HG02642 (cell line): ENCODE results near the gene ASB11.

ENCODE experiments used
- ATAC-seq: cut with Tn5 transposase; IDR thresholded peaks from one replicate; pipeline ENCODE4 v1.9.1; 2021; ENCODE audit warnings: mild to moderate bottlenecking; ENCODE audit not compliant: unreplicated experiment, poor library complexity

Gene ASB11

GRCh38 chrX:15235001-15235400 lies 80.4 kb downstream of the ASB11 start:
- ATAC-seq, result no peak

DNA sequence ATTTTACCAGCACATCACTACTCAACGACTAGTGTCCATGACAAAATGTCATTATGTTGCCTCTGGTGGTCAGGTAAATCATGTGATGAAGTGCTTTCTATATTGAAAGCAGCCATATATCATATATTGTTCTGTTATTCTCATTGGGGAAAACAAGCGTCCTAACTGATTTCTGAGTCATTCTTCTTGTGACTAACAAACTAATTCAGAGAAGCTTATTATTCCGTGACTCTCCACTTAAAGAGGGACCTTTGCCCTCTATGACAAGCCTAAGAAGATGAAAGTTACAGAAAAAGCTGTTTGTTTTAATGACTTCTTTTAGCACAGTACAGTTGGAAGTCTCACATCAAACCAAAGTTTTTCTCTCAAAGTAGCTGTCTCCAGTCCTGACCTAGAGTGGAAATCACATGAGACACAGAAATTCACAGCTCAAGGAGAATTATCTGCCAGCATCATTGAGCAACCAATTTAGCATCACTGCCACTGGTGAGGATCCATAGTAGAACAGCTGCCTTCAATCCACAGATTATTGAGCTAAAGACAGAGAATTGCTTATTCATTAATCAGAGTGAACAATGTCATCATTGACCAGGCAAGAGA lies 81.9 kb downstream of the ASB11 start:
- ATAC-seq, result no peak
